SK-N-SH (cell line): ENCODE results near the gene HCCS.

ENCODE experiments used
- EZH2phosphoT487 ChIP-seq: fragments of 200-600 bp; sonication (generic); IDR thresholded peaks from 2 replicates; pipeline ENCODE4 v1.6.1; 2017; ENCODE audit warnings: low read depth, mixed run types, mild to moderate bottlenecking, antibody characterized with exemption, moderate library complexity, borderline replicate concordance
- TF ChIP-seq, protein P1 (sequence below): fragments of 200-600 bp; sonication (generic); IDR thresholded peaks from 2 replicates; pipeline ENCODE4 v1.6.1; 2017; ENCODE audit warnings: antibody characterized with exemption, mild to moderate bottlenecking, moderate library complexity
- TF ChIP-seq, protein P2 (sequence below): IDR thresholded peaks from 2 replicates; pipeline ENCODE4 v1.4.0; 2012; ENCODE audit warnings: low read depth

DNA sequence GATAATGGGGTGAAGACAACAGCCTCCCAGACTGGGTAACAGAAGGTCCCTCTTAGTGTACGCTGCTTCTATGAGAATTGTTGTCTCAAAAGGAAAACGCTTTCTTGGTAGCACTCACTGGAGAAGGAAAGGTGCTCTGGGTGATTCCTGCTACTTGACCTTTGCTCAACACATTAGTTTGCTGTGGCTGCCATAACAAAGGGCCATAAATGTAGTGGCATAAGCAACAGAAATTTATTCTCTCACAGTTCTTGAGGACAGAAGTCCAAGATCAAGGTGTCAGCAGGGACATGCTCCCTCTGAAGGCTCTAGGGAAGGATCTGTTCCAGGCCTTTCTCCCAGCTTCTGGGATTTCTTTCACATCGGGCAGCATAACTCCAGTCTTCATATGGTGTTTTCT is 19.0 kb downstream of the HCCS start:
- no peak for TF ChIP-seq EZH2phosphoT487
- TF ChIP-seq, protein P1, sequence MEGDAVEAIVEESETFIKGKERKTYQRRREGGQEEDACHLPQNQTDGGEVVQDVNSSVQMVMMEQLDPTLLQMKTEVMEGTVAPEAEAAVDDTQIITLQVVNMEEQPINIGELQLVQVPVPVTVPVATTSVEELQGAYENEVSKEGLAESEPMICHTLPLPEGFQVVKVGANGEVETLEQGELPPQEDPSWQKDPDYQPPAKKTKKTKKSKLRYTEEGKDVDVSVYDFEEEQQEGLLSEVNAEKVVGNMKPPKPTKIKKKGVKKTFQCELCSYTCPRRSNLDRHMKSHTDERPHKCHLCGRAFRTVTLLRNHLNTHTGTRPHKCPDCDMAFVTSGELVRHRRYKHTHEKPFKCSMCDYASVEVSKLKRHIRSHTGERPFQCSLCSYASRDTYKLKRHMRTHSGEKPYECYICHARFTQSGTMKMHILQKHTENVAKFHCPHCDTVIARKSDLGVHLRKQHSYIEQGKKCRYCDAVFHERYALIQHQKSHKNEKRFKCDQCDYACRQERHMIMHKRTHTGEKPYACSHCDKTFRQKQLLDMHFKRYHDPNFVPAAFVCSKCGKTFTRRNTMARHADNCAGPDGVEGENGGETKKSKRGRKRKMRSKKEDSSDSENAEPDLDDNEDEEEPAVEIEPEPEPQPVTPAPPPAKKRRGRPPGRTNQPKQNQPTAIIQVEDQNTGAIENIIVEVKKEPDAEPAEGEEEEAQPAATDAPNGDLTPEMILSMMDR = no peak
- TF ChIP-seq, protein P2, sequence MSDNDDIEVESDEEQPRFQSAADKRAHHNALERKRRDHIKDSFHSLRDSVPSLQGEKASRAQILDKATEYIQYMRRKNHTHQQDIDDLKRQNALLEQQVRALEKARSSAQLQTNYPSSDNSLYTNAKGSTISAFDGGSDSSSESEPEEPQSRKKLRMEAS = no peak
